ENCODE data around the gene ADO. TPM values are rescaled to one million over a fixed set of nuclear protein-coding genes. Genes with fewer than 3 reads are reported as not detected.

Gene ADO
- total and polyA plus RNA-seq, 9 of the 15 experiments (the other 6 are each of a cell fraction or from before 2014, with no cell fraction given): 3.0 to 20.0 (median 16.1) TPM

DNA sequence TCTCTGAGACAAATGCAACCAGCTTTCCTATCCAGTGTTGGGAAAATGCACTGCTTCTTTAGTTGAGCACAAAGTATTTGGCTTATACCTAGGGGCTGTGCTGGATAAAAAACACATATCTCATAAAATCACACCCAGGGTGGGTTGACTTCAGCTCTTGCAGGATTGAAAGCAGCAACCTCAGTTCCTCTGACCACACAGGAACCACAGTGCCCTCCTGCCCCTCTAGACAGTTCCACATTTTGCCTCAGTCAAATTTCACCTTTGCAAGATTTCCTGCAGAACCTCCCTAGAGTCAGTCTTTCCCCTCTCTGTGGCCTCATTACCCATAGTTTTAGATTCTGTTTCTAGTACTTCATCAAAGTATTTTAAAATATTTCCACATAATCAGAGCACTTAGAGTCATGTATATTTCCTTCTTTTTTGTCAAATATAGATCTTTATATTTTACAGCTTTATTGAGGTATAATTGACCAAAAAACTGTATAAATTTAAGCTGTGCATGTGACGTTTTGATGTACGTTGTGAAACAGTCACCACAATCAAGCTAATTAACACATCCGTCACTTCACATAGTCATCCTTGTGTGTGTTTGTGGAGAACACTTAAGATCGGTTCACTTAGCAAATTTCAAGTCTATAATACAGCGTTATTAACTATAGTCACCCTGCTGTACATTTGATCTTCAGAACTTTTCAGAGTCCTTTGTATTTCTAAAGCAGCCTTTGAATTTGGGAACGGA lies 48.6 kb downstream of the ADO start:
- Histone ChIP-seq H3K4me2 (ENCODE audit: insufficient read depth, low read length) (no peak overlapping the region), H3K9me3 (replicated peaks; ENCODE audit: control insufficient read depth, insufficient read depth, low read depth, low read length) (no peaks in the 10 kb centered on the region), H3K4me3 (no peak overlapping the region), H3K4me1 (replicated peaks in 1 of 2; ENCODE audit: control insufficient read depth in 2 of 2, insufficient read depth in 2 of 2, low read length in 2 of 2) (no peaks in the 10 kb centered on the region), H4K20me1 (replicated peaks; ENCODE audit: control insufficient read depth, insufficient read depth, low read length) (no peaks in the 10 kb centered on the region), H3K9me1 (ENCODE audit: control insufficient read depth, insufficient read depth, low read length) (no peaks in the 10 kb centered on the region), H3K27ac (ENCODE audit: extremely low read depth, low read depth, low read length) (no peak overlapping the region), H3K9ac (ENCODE audit: insufficient read depth in 1 of 2, low read depth in 2 of 2, low read length in 2 of 2) (no peak overlapping the region), H3K27me3 (ENCODE audit: control insufficient read depth in 2 of 2, insufficient read depth in 2 of 2, low read length in 2 of 2) (0 out of 5 replicates have a peak, but pooled peaks cover 0 to 4% of the 10 kb centered on the region in 2 experiments), H3K79me2 (ENCODE audit: control insufficient read depth, insufficient read depth, low read length) (no peaks in the 10 kb centered on the region), H3K36me3 (ENCODE audit: control insufficient read depth, insufficient read depth, low read length) (no peaks in the 10 kb centered on the region), H2AFZ (ENCODE audit: low read depth, low read length) (no peak overlapping the region)
- intact Hi-C loops (cut with micrococcal nuclease) (no loop called here), in situ Hi-C loops (cut with MboI) (no loop called here)
- CTCF ChIA-PET (ENCODE audit: low intra/inter-chr PET ratio): no interaction called here
- FAIRE-seq (no peak), ATAC-seq (no peak), DNase-seq (ENCODE audit: extremely low read depth in 1 of 4, low spot score in 3 of 4) (no peak)
- WGBS (ENCODE audit: insufficient coverage, low coverage, missing lambda C conversion rate): 0% methylated on average over 6 of the region's 6 CpGs
- POLR2A ChIA-PET: no interaction called here
- no TSS peak for BruUV-seq (replicated peaks)
- TF ChIP-seq MEF2D (tag; conservative IDR thresholded peaks at IDR 0.05; ENCODE audit: low read depth) (no peak), BDP1 (IDR thresholded peaks at IDR 0.05; ENCODE audit: insufficient read depth, insufficient read length) (no peak)

GRCh38 chr10:62853710-62854109 lies 49.2 kb downstream of the ADO start:
- Histone ChIP-seq H3K4me3 (no peak overlapping the region), H3K9me3 (replicated peaks; ENCODE audit: control insufficient read depth, insufficient read depth, low read depth, low read length) (no peaks in the 10 kb centered on the region), H3K4me1 (replicated peaks in 1 of 2; ENCODE audit: control insufficient read depth in 2 of 2, insufficient read depth in 2 of 2, low read length in 2 of 2) (no peaks in the 10 kb centered on the region), H3K27me3 (ENCODE audit: control insufficient read depth in 2 of 2, insufficient read depth in 2 of 2, low read length in 2 of 2) (0 out of 5 replicates have a peak, but pooled peaks cover 0 to 4% of the 10 kb centered on the region in 2 experiments), H3K27ac (ENCODE audit: extremely low read depth, low read depth, low read length) (no peak overlapping the region), H3K4me2 (ENCODE audit: insufficient read depth, low read length) (no peak overlapping the region), H3K9me1 (ENCODE audit: control insufficient read depth, insufficient read depth, low read length) (no peaks in the 10 kb centered on the region), H4K20me1 (replicated peaks; ENCODE audit: control insufficient read depth, insufficient read depth, low read length) (no peaks in the 10 kb centered on the region), H3K9ac (ENCODE audit: insufficient read depth in 1 of 2, low read depth in 2 of 2, low read length in 2 of 2) (no peak overlapping the region), H3K36me3 (ENCODE audit: control insufficient read depth, insufficient read depth, low read length) (no peaks in the 10 kb centered on the region), H2AFZ (ENCODE audit: low read depth, low read length) (no peak overlapping the region), H3K79me2 (ENCODE audit: control insufficient read depth, insufficient read depth, low read length) (no peaks in the 10 kb centered on the region)
- FAIRE-seq: no peak
- intact Hi-C loops (cut with micrococcal nuclease) (no loop called here), in situ Hi-C loops (cut with MboI) (no loop called here)
- POLR2A ChIA-PET: no interaction called here
- no TSS peak for BruUV-seq (replicated peaks)
- 0% methylated on average over 5 of the region's 5 CpGs for WGBS (ENCODE audit: insufficient coverage, low coverage, missing lambda C conversion rate)
- DNase-seq (ENCODE audit: extremely low read depth in 1 of 4, low spot score in 3 of 4): no peak
- ATAC-seq: no peak
- CTCF ChIA-PET (ENCODE audit: low intra/inter-chr PET ratio): no interaction called here
- no peak for TF ChIP-seq TOE1 (IDR thresholded peaks at IDR 0.05; ENCODE audit: borderline replicate concordance)
- no peak for TF ChIP-seq TOE1 (CRISPR knock-in tag; IDR thresholded peaks at IDR 0.05; ENCODE audit: borderline replicate concordance, low read depth)
- no peak for TF ChIP-seq ZNF445 (CRISPR knock-in tag; IDR thresholded peaks at IDR 0.05; ENCODE audit: low read depth)
- TF ChIP-seq MTA2 (IDR thresholded peaks at IDR 0.05; ENCODE audit: low read depth): no peak
- TF ChIP-seq ARID4B (CRISPR knock-in tag; IDR thresholded peaks at IDR 0.05): no peak
- TF ChIP-seq POU5F1 (IDR thresholded peaks at IDR 0.05; ENCODE audit: borderline replicate concordance, low read depth, low read length, partially characterized antibody): no peak
- TF ChIP-seq CHD1 (IDR thresholded peaks at IDR 0.05; ENCODE audit: low read length): no peak

Measured in K562 (cell line).